ENCODE results near the gene LMX1B.

The LMX1B gene

GRCh38 chr9:126624479-126624826 is 10.7 kb downstream of the LMX1B start:
- TF ChIP-seq, protein P1, sequence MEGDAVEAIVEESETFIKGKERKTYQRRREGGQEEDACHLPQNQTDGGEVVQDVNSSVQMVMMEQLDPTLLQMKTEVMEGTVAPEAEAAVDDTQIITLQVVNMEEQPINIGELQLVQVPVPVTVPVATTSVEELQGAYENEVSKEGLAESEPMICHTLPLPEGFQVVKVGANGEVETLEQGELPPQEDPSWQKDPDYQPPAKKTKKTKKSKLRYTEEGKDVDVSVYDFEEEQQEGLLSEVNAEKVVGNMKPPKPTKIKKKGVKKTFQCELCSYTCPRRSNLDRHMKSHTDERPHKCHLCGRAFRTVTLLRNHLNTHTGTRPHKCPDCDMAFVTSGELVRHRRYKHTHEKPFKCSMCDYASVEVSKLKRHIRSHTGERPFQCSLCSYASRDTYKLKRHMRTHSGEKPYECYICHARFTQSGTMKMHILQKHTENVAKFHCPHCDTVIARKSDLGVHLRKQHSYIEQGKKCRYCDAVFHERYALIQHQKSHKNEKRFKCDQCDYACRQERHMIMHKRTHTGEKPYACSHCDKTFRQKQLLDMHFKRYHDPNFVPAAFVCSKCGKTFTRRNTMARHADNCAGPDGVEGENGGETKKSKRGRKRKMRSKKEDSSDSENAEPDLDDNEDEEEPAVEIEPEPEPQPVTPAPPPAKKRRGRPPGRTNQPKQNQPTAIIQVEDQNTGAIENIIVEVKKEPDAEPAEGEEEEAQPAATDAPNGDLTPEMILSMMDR (IDR thresholded peaks at IDR 0.05; ENCODE audit: low read depth, low read length, poor library complexity, severe bottlenecking): no peak
- no peak for TF ChIP-seq EZH2phosphoT487 (IDR thresholded peaks at IDR 0.05; ENCODE audit: borderline replicate concordance, low read length)
- H3F3A ChIP-seq (ENCODE audit: control insufficient read depth, insufficient read depth): no peaks in the 10 kb centered on the region
- peaks cover 75% of the 10 kb centered on the region for H3K27me3 ChIP-seq (ENCODE audit: control insufficient read depth, low read length)
- no peaks in the 10 kb centered on the region for H3K4me1 ChIP-seq (ENCODE audit: control insufficient read depth, low read length)
- no peak overlapping the region for H3K4me2 ChIP-seq (ENCODE audit: low read length)
- H4K20me1 ChIP-seq (ENCODE audit: control insufficient read depth, insufficient read depth, low read depth, low read length): no peaks in the 10 kb centered on the region
- H3K9me3 ChIP-seq (ENCODE audit: control insufficient read depth, insufficient read depth, low read length): no peaks in the 10 kb centered on the region
- H3K27ac ChIP-seq (ENCODE audit: low read depth, low read length): no peak overlapping the region
- no peak overlapping the region for H3K4me3 ChIP-seq (ENCODE audit: low read length)
- H3K36me3 ChIP-seq (ENCODE audit: control insufficient read depth, low read length): no peaks in the 10 kb centered on the region
- H3K79me2 ChIP-seq (ENCODE audit: control insufficient read depth, low read length): no peaks in the 10 kb centered on the region
- no peaks in the 10 kb centered on the region for H3K9me2 ChIP-seq (replicated peaks; ENCODE audit: control insufficient read depth, low read length)

DNA sequence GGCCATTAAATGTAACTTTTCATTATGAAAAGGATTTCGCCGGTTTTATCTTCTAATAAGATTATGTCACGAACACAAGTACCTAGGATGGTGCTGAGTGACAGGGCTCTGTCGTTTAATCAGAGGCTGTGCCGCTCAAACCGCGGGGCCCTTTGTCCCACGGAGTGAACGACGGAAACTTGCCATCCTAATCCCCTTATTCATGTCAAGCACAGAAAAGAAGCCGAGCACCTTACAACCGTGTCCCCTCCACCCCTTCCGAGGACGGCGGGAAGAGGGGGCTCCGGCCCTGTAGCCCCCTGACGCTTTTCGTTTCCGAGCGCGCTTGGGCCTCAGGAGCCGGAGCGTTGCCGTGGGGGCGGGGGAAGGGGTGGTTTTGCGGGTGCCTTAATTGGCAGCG is 11.2 kb downstream of the LMX1B start:
- Histone ChIP-seq H3K27ac (ENCODE audit: low read depth, low read length) (no peak overlapping the region), H3F3A (ENCODE audit: control insufficient read depth, insufficient read depth) (no peaks in the 10 kb centered on the region), H3K4me1 (ENCODE audit: control insufficient read depth, low read length) (no peaks in the 10 kb centered on the region), H3K4me2 (ENCODE audit: low read length) (no peak overlapping the region), H3K4me3 (ENCODE audit: low read length) (no peak overlapping the region), H3K36me3 (ENCODE audit: control insufficient read depth, low read length) (no peaks in the 10 kb centered on the region), H3K27me3 (ENCODE audit: control insufficient read depth, low read length) (peaks cover 71% of the 10 kb centered on the region), H3K79me2 (ENCODE audit: control insufficient read depth, low read length) (no peaks in the 10 kb centered on the region), H3K9me3 (ENCODE audit: control insufficient read depth, insufficient read depth, low read length) (no peaks in the 10 kb centered on the region), H4K20me1 (ENCODE audit: control insufficient read depth, insufficient read depth, low read depth, low read length) (no peaks in the 10 kb centered on the region), H3K9me2 (replicated peaks; ENCODE audit: control insufficient read depth, low read length) (no peaks in the 10 kb centered on the region)
- TF ChIP-seq, protein P1 (IDR thresholded peaks at IDR 0.05; ENCODE audit: low read depth, low read length, poor library complexity, severe bottlenecking): no peak
- no peak for TF ChIP-seq EZH2phosphoT487 (IDR thresholded peaks at IDR 0.05; ENCODE audit: borderline replicate concordance, low read length)

DNA sequence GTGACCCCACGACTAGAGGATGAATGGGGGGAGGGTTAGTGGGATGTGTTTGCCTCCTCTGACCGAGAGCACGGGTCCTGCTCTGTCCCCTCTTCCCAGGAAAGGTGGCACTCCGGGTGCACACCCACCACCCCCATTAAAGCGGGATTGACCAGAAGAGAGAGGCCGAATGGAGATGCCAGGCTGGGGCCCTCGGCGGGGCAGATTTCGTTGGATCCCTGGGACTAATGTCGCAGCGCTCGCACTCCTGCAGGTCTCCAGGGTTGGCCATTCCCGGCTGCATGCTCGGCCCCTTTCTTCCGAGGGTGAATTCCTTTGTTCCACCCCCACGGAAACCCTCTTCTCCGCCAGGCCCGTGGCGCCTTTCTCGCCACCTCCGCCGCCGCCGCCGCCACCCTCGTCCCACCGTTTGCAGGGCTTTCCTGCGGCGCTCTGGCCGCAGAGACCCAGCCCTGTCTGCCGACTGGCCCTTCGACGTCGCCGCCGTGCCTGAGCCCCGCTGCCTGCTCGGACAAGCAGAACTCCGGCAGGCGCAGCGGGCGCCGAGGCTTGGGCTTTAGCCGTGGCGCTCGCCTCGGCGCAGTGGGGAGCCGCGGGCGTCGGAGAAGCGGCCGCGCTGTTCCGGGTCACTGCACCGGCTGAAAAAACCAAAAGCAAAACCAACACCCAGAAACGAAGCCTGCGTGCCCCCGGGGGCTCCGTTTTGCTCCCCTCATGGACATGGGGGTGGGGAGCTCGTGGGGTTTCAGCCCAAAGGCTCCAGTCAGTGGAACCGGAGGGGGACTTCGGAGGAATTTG is 11.8 kb downstream of the LMX1B start:
- H3K9me3 ChIP-seq (ENCODE audit: control insufficient read depth, insufficient read depth, low read length): no peaks in the 10 kb centered on the region
- H3K36me3 ChIP-seq (ENCODE audit: control insufficient read depth, low read length): no peaks in the 10 kb centered on the region
- H3K4me3 ChIP-seq (ENCODE audit: low read length): no peak overlapping the region
- TF ChIP-seq, protein P1 (IDR thresholded peaks at IDR 0.05; ENCODE audit: low read depth, low read length, poor library complexity, severe bottlenecking): no peak
- TF ChIP-seq EZH2phosphoT487 (IDR thresholded peaks at IDR 0.05; ENCODE audit: borderline replicate concordance, low read length): no peak
- no peaks in the 10 kb centered on the region for H3K79me2 ChIP-seq (ENCODE audit: control insufficient read depth, low read length)
- no peaks in the 10 kb centered on the region for H3K9me2 ChIP-seq (replicated peaks; ENCODE audit: control insufficient read depth, low read length)
- H3K27ac ChIP-seq (ENCODE audit: low read depth, low read length): no peak overlapping the region
- H4K20me1 ChIP-seq (ENCODE audit: control insufficient read depth, insufficient read depth, low read depth, low read length): no peaks in the 10 kb centered on the region
- H3K4me2 ChIP-seq (ENCODE audit: low read length): no peak overlapping the region
- no peaks in the 10 kb centered on the region for H3F3A ChIP-seq (ENCODE audit: control insufficient read depth, insufficient read depth)
- H3K4me1 ChIP-seq (ENCODE audit: control insufficient read depth, low read length): peaks cover under 1% of the 10 kb centered on the region; the same call in 1 of the 2 replicates
- H3K27me3 ChIP-seq (ENCODE audit: control insufficient read depth, low read length): peaks cover 70% of the 10 kb centered on the region
